ENCODE results near the gene TLCD1. TPM values are rescaled to one million over a fixed set of nuclear protein-coding genes. Genes with fewer than 3 reads are reported as not detected.
"Not testable (repeated sequence)": the region's sequence is repeated elsewhere in the genome, so short reads cannot be mapped to it uniquely, and the experiment has no call there.

The TLCD1 gene
- total RNA-seq, 4 donors from 2014 or later, result 6.9 to 25.0 (median 17.0) TPM

DNA sequence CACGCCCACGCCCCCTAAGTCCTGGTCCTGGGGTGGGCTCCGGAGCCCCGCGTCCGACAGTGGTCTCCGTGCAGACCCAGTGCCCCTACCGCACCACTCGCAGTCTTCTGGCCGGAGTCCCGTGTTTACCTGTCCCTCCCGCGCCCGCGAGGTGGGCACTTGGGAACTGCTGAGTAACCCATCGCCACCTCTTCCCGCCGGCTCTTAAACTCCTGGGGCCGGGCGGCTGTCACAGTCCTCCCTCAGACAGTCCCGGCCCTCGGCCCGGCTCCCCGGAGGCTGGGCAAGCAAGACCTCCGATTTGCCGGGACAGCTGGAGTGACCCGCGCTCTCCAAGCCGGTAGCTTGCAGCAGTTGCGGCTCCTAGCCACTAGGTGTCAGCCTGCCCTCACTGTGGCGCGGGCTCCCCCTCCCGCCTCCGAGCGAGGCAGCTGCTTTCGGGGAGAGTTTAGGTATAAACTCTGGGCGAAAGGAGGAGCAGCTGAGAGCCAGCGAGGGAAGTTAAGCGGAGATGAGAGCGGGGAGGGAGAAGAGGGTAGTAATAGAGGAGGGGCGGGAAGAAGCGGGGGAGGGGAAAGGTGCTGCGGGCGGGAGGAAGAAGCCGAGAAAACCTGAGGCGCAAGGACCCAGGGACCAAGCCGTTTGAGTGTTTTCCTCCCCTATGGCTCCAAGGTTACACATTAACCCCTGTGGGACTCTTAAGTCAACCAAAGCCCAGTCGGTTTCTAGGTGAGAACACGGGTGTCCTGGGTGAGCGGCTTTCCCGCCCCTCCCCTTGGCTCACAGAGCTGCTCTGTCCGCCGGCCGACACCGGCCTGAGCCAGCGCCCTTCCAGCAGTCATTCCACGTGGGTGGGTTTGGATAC is 826 bp upstream of the TLCD1 start:
- H3K27me3 ChIP-seq, result no peaks in the 10 kb centered on the region
- DNase-seq (ENCODE audit: low spot score in 2 of 2), result peak; percentile 96
- under 1% methylated on average over 22 of the region's 57 CpGs for WGBS

DNA sequence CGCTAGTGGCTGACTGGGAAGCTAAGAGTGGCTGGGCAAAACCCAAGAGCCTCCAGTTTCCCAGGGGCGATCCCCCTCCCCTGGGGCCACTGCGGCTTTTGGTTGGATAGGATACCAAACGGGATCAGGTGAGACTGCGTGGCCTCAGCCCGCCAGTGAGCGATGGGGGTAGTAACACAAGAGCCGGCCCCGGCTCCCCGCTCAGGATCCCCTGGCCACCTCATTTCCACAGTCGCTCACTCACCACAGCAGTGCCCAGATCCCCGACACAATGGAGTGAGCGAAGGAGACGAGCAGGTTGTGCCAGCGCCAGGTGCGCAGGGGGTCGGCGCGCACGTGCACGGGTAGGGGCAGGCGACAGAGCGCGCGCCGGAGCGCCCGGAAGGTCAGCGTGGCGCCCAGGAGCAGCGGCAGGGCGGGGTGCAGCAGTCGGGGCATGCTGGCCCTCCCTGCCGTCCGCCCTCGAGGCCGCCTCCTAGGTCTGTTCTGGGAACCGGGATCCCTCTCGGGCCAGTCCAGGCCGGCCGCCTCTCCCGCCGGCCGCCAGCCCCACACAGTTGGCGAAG is 290 bp downstream of the TLCD1 start:
- WGBS, result no CpG with 5 or more reads among the region's 45 CpGs
- DNase-seq (ENCODE audit: low spot score in 2 of 2), result peak in 1 of 2 donors; percentile 82

More for the DNA sequence above, 826 bp upstream of the TLCD1 start:
- Histone ChIP-seq H3K4me3 (peak overlapping the region; percentile 89), H3K4me1 (peaks cover 71% of the 10 kb centered on the region), H3K36me3 (peaks cover 29% of the 10 kb centered on the region), H3K27ac (peak overlapping the region; percentile 99), H3K9me3 (no peaks in the 10 kb centered on the region)
- TF ChIP-seq POLR2A (IDR thresholded peaks at IDR 0.05), result peak in 1 of 2 donors; percentile 33
- TF ChIP-seq EP300 (IDR thresholded peaks at IDR 0.05), result no peak
- TF ChIP-seq, protein P1, sequence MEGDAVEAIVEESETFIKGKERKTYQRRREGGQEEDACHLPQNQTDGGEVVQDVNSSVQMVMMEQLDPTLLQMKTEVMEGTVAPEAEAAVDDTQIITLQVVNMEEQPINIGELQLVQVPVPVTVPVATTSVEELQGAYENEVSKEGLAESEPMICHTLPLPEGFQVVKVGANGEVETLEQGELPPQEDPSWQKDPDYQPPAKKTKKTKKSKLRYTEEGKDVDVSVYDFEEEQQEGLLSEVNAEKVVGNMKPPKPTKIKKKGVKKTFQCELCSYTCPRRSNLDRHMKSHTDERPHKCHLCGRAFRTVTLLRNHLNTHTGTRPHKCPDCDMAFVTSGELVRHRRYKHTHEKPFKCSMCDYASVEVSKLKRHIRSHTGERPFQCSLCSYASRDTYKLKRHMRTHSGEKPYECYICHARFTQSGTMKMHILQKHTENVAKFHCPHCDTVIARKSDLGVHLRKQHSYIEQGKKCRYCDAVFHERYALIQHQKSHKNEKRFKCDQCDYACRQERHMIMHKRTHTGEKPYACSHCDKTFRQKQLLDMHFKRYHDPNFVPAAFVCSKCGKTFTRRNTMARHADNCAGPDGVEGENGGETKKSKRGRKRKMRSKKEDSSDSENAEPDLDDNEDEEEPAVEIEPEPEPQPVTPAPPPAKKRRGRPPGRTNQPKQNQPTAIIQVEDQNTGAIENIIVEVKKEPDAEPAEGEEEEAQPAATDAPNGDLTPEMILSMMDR (IDR thresholded peaks at IDR 0.05), result peak; percentile 99
- peak in 2 of 3 donors; percentile 76 to 82 for TF ChIP-seq POLR2AphosphoS5 (IDR thresholded peaks at IDR 0.05)

DNA sequence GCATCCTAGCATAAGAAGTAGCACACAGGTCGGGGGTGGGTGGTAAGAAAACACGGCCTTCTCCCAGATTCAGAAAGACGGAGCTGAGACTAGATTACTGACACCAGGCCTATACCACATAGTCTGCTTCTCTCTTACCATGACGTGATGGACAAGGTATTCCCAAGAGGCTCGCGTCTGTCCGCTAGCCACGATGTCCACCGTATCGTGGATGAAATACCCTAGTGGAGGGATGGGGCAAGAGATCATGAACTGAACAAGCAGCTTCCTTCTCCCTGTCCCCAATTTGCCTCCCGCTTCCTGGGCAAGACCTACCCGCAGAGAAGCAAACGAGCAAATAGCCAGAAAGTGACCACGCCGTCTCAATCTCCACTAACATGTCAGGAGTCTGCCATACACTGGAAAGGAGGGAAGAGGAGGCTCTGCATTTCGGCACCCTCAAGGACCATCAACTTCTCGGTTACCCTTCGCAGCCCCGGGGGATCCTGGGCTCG is 820 bp downstream of the TLCD1 start:
- peak overlapping the region; percentile 89 for H3K4me3 ChIP-seq
- WGBS, result 38% methylated on average over 16 of the region's 20 CpGs
- H3K27ac ChIP-seq, result peak overlapping the region; percentile 99
- TF ChIP-seq POLR2A (IDR thresholded peaks at IDR 0.05) (no peak), EP300 (IDR thresholded peaks at IDR 0.05) (no peak), POLR2AphosphoS5 (IDR thresholded peaks at IDR 0.05) (no peak)
- TF ChIP-seq, protein P1 (IDR thresholded peaks at IDR 0.05), result no peak
- peaks cover 35% of the 10 kb centered on the region for H3K36me3 ChIP-seq
- H3K27me3 ChIP-seq, result no peaks in the 10 kb centered on the region
- H3K4me1 ChIP-seq, result peaks cover 87% of the 10 kb centered on the region
- no peaks in the 10 kb centered on the region for H3K9me3 ChIP-seq
- no peak for DNase-seq (ENCODE audit: low spot score in 2 of 2)

More for the DNA sequence above, 290 bp downstream of the TLCD1 start:
- H3K4me3 ChIP-seq, result peak overlapping the region; percentile 89
- peak overlapping the region; percentile 99 for H3K27ac ChIP-seq
- H3K27me3 ChIP-seq, result no peaks in the 10 kb centered on the region
- H3K4me1 ChIP-seq, result peaks cover 83% of the 10 kb centered on the region
- TF ChIP-seq POLR2AphosphoS5 (IDR thresholded peaks at IDR 0.05) (peak in 1 of 3 donors; percentile 69), EP300 (IDR thresholded peaks at IDR 0.05) (no peak), POLR2A (IDR thresholded peaks at IDR 0.05) (peak in 1 of 2 donors; percentile 16)
- TF ChIP-seq, protein P1 (IDR thresholded peaks at IDR 0.05), result no peak
- peaks cover 35% of the 10 kb centered on the region for H3K36me3 ChIP-seq
- no peaks in the 10 kb centered on the region for H3K9me3 ChIP-seq

DNA sequence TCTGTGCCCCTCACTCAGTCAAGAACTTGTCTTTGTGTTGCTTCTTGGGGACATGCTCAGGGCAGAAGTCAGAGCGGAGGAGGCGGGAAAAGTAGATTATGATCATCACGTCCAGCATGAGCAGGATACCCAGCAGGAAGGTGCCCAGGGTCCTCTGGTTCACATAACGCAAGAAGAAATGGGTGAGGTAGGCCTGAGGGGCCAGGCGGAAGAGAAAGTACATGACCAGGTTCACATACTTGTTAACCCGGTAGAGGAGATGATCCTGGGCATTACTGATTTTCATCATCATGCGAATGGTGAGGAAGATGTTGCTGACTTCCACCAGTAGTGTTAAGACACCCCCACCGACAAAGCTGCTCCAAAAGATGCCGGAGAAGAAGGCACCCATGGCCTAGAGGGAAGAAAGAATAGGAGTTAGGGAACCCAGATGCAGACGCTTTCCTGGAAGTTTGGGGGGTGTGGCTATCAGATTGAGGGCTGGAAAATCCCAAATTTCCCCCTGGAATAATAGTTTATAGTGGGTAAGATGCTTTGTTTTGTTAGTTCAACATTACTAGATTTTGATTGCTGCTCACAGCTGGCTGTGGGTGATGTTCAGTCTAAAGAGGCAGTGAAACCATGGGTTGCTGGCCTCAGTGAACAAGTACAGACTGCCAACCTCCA is 1.4 kb downstream of the TLCD1 start:
- Histone ChIP-seq H3K4me3 (peak overlapping the region; percentile 89), H3K4me1 (peaks cover 83% of the 10 kb centered on the region), H3K27ac (peak overlapping the region; percentile 99), H3K9me3 (no peaks in the 10 kb centered on the region), H3K36me3 (peaks cover 35% of the 10 kb centered on the region), H3K27me3 (no peaks in the 10 kb centered on the region)
- DNase-seq (ENCODE audit: low spot score in 2 of 2), result no peak
- WGBS, result 70% methylated on average over 10 of the region's 10 CpGs
- TF ChIP-seq, protein P1 (IDR thresholded peaks at IDR 0.05), result no peak
- no peak for TF ChIP-seq POLR2AphosphoS5 (IDR thresholded peaks at IDR 0.05)
- TF ChIP-seq EP300 (IDR thresholded peaks at IDR 0.05), result no peak
- TF ChIP-seq POLR2A (IDR thresholded peaks at IDR 0.05), result no peak

DNA sequence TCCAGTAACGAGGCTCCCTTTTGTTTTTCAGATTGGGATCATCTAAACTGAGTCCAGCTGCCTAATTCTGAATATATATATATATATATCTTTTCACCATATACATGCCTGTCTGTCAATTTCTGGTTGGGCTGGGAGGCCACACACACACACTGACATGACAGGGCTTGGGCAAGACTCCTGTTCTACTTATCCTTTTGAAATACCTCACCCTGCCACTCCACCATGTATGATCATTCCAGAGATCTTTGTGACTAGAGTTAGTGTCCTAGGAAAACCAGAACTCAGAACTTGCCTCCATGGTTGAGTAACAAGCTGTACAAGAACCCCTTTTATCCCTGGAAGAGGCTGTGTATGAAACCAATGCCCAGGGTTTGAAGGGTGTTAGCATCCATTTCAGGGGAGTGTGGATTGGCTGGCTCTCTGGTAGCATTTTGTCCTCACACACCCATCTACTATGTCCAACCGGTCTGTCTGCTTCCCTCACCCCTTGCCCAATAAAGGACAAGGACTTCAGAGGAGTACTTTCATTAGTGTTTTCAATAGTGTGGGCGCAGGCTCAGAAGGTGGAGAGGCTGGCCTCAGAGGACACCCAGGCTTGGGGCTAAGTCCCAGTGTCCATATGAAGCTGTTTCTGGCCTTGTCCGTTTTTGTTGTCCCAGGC is 2.1 kb downstream of the TLCD1 start:
- WGBS, result 58% methylated on average over 4 of the region's 4 CpGs
- H3K27me3 ChIP-seq; H3K4me3 ChIP-seq; H3K9me3 ChIP-seq; DNase-seq (ENCODE audit: low spot score in 2 of 2): not testable (repeated sequence)
- H3K27ac ChIP-seq, result peak overlapping the region; percentile 99
- H3K36me3 ChIP-seq, result peaks cover 35% of the 10 kb centered on the region
- H3K4me1 ChIP-seq, result peaks cover 81% of the 10 kb centered on the region

Measured in suprapubic skin (tissue), 4 donors.